A549 (cell line): ENCODE results near the gene LSM10.

Source experiments
- CTCF ChIP-seq: fragments of >200 bp; sonication (Bioruptor Twin); formaldehyde crosslinking; IDR thresholded peaks from 3 replicates; pipeline ENCODE4 v1.5.1; 2016
- HDAC2 ChIP-seq: fragments of 200-600 bp; sonication (generic); IDR thresholded peaks from 2 replicates; pipeline ENCODE4 v1.6.1; 2016
- NR3C1 ChIP-seq: fragments of >200 bp; sonication (Bioruptor Twin); formaldehyde crosslinking; IDR thresholded peaks from 3 replicates; pipeline ENCODE4 v1.6.1; 2017

DNA sequence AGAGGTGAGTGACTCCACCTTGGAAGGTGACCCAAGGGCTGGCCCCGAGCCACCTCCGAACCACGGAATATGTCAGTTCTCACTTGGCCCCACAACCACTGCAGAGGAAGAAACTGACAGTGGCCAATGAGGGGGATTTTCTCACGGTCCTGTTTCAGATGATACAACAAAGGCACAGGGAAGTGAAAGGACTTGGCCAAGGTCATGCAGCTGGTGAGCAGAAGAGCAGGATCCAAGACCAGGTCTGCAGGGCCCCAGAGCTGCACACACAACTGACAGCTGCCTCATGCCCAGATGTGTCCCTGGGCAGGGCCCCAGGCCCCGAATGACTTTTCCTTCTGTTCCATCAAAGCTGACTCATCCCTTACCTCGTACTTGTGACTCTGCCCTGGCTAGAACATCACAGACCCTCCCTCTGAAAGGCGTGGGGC is 48.5 kb downstream of the LSM10 start:
- no peak for TF ChIP-seq CTCF
- TF ChIP-seq HDAC2 = no peak
- no peak for TF ChIP-seq NR3C1
